Measurements from ENCODE around the gene AR.
A peak's percentile ranks its signal among the peaks of the same experiment; 100 is the strongest.

The AR gene

DNA sequence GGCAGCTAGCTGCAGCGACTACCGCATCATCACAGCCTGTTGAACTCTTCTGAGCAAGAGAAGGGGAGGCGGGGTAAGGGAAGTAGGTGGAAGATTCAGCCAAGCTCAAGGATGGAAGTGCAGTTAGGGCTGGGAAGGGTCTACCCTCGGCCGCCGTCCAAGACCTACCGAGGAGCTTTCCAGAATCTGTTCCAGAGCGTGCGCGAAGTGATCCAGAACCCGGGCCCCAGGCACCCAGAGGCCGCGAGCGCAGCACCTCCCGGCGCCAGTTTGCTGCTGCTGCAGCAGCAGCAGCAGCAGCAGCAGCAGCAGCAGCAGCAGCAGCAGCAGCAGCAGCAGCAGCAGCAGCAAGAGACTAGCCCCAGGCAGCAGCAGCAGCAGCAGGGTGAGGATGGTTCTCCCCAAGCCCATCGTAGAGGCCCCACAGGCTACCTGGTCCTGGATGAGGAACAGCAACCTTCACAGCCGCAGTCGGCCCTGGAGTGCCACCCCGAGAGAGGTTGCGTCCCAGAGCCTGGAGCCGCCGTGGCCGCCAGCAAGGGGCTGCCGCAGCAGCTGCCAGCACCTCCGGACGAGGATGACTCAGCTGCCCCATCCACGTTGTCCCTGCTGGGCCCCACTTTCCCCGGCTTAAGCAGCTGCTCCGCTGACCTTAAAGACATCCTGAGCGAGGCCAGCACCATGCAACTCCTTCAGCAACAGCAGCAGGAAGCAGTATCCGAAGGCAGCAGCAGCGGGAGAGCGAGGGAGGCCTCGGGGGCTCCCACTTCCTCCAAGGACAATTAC, 1.4 kb downstream of the AR start:
- H3K4me3 ChIP-seq (ENCODE audit: low read depth, low read length): no peak overlapping the region
- DNase-seq (ENCODE audit: low read depth): no peak
- TF ChIP-seq, protein P1, sequence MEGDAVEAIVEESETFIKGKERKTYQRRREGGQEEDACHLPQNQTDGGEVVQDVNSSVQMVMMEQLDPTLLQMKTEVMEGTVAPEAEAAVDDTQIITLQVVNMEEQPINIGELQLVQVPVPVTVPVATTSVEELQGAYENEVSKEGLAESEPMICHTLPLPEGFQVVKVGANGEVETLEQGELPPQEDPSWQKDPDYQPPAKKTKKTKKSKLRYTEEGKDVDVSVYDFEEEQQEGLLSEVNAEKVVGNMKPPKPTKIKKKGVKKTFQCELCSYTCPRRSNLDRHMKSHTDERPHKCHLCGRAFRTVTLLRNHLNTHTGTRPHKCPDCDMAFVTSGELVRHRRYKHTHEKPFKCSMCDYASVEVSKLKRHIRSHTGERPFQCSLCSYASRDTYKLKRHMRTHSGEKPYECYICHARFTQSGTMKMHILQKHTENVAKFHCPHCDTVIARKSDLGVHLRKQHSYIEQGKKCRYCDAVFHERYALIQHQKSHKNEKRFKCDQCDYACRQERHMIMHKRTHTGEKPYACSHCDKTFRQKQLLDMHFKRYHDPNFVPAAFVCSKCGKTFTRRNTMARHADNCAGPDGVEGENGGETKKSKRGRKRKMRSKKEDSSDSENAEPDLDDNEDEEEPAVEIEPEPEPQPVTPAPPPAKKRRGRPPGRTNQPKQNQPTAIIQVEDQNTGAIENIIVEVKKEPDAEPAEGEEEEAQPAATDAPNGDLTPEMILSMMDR (IDR thresholded peaks at IDR 0.05; ENCODE audit: low read depth, low read length, missing control alignments): no peak

DNA sequence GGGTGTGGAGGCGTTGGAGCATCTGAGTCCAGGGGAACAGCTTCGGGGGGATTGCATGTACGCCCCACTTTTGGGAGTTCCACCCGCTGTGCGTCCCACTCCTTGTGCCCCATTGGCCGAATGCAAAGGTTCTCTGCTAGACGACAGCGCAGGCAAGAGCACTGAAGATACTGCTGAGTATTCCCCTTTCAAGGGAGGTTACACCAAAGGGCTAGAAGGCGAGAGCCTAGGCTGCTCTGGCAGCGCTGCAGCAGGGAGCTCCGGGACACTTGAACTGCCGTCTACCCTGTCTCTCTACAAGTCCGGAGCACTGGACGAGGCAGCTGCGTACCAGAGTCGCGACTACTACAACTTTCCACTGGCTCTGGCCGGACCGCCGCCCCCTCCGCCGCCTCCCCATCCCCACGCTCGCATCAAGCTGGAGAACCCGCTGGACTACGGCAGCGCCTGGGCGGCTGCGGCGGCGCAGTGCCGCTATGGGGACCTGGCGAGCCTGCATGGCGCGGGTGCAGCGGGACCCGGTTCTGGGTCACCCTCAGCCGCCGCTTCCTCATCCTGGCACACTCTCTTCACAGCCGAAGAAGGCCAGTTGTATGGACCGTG, 2.2 kb downstream of the AR start:
- TF ChIP-seq, protein P1 (IDR thresholded peaks at IDR 0.05; ENCODE audit: low read depth, low read length, missing control alignments): no peak
- H3K4me3 ChIP-seq (ENCODE audit: low read depth, low read length): no peak overlapping the region

GRCh38 chrX:67546496-67547423, 2.9 kb downstream of the AR start:
- TF ChIP-seq, protein P1 (IDR thresholded peaks at IDR 0.05; ENCODE audit: low read depth, low read length, missing control alignments): no peak
- H3K4me3 ChIP-seq (ENCODE audit: low read depth, low read length): no peak overlapping the region
- no peak for DNase-seq (ENCODE audit: low read depth)

More for the DNA sequence above, 2.2 kb downstream of the AR start:
- DNase-seq (ENCODE audit: low read depth): no peak

DNA sequence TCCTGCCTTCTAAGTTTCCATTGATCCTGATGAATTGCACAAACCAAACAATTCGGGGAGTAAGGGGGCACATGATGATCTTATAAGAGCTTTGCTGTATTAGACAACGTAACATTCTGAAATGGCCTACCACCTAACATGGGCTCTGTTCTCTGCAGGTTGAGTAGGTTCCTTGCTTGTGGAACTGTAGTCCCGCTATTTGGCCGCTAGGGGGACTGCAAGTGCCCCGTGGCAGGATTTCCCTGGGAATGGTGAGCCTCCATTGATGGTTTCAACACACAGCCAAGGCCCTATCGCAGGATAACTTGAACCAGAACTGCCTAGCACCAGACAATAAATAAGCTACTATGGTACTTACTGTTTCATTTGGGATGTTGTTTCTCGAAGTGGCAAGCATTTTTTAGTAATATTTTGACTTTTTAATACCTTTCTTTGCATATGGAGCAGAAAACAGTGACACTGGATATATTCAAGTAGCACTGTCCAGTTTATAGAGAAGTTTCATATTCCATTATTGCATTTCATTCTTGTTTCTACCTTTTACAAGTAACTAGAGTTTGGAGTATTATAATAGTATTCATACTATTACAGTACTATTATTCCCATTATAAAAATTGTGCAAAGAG, 11.9 kb downstream of the AR start:
- no peak for DNase-seq (ENCODE audit: low read depth)
- TF ChIP-seq, protein P1 (IDR thresholded peaks at IDR 0.05; ENCODE audit: low read depth, low read length, missing control alignments): peak; percentile 59
- no peak overlapping the region for H3K4me3 ChIP-seq (ENCODE audit: low read depth, low read length)

DNA sequence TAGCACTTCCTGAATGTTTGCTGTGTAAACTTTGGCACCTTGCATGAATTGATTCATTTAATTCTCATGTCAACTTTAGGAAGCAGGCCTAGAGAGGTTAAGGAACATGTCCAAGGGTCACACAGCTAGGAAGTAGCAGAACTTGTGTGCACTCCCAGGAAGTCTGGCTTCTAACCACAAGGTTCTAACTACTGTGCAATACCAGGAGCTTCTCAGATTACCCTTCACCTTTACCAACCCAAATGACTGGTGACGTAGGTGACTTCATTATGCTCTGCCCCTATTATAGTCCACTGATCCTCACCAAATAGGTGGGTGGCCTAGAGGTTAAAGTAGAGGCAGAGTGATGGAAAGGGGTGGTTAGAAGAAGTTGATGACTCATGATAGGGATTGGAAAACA, 14.4 kb downstream of the AR start:
- H3K4me3 ChIP-seq (ENCODE audit: low read depth, low read length): no peak overlapping the region
- TF ChIP-seq, protein P1 (IDR thresholded peaks at IDR 0.05; ENCODE audit: low read depth, low read length, missing control alignments): no peak
- no peak for DNase-seq (ENCODE audit: low read depth)
